HepG2 (cell line): Measurements from ENCODE around the gene ZBTB22. TPM values are rescaled to one million over a fixed set of nuclear protein-coding genes. Genes with fewer than 3 reads are reported as not detected.

Experiments
- ARNTL ChIP-seq: sonication (generic); formaldehyde crosslinking; IDR thresholded peaks from 2 replicates; pipeline ENCODE4 v1.4.0; 2020; ENCODE audit warnings: mild to moderate bottlenecking, missing genetic modification reagents
- ATM ChIP-seq: fragments of 450-650 bp; IDR thresholded peaks from 2 replicates; pipeline ENCODE4 v1.7.1; 2017; ENCODE audit warnings: mild to moderate bottlenecking, borderline replicate concordance
- ERF ChIP-seq: IDR thresholded peaks from 2 replicates; pipeline ENCODE4 v1.6.1; 2018; ENCODE audit warnings: missing biosample characterization, missing genetic modification reagents
- GABPB1 ChIP-seq: IDR thresholded peaks from 2 replicates; pipeline ENCODE4 v1.6.1; 2016; ENCODE audit warnings: mild to moderate bottlenecking, missing genetic modification reagents, moderate library complexity, missing compliant biosample characterization
- HOXA3 ChIP-seq: sonication (generic); formaldehyde crosslinking; IDR thresholded peaks from 2 replicates; pipeline ENCODE4 v1.5.0; 2020; ENCODE audit warnings: missing genetic modification reagents
- PHF5A ChIP-seq: IDR thresholded peaks from one replicate; pipeline ENCODE4 v1.6.1; 2018; ENCODE audit warnings: low read depth, missing genetic modification reagents; ENCODE audit not compliant: unreplicated experiment
- ZBTB21 ChIP-seq: sonication (generic); formaldehyde crosslinking; IDR thresholded peaks from 2 replicates; pipeline ENCODE4 v1.4.0; 2020; ENCODE audit warnings: missing genetic modification reagents
- ZNF225 ChIP-seq: sonication (generic); formaldehyde crosslinking; IDR thresholded peaks from 2 replicates; pipeline ENCODE4 v1.4.0; 2020; ENCODE audit warnings: mild to moderate bottlenecking, missing genetic modification reagents
- ZNF432 ChIP-seq: sonication (generic); formaldehyde crosslinking; IDR thresholded peaks from 2 replicates; pipeline ENCODE4 v1.5.0; 2020; ENCODE audit warnings: missing genetic modification reagents, mild to moderate bottlenecking, borderline replicate concordance
- ZNF543 ChIP-seq: sonication (generic); formaldehyde crosslinking; IDR thresholded peaks from 2 replicates; pipeline ENCODE4 v1.4.0; 2020; ENCODE audit warnings: mild to moderate bottlenecking, missing genetic modification reagents
- ZNF563 ChIP-seq: sonication (generic); formaldehyde crosslinking; IDR thresholded peaks from 2 replicates; pipeline ENCODE4 v1.8.0; 2022; ENCODE audit warnings: mild to moderate bottlenecking, moderate library complexity, missing genetic modification reagents
- ZNF607 ChIP-seq: sonication (generic); formaldehyde crosslinking; IDR thresholded peaks from 2 replicates; pipeline ENCODE4 v1.5.1; 2020; ENCODE audit warnings: missing genetic modification reagents, mild to moderate bottlenecking, borderline replicate concordance
- polyA plus RNA-seq, 8 experiments: library from polyadenylated mRNA; depleted of rRNA in 3 of 8; stranded (reverse) in 7 of 8; unstranded in 1 of 8; fragments of >200 nt; fragmentation: Illumina TruSeq in 4 of 8; extraction: Trizol in 4 of 8; gene quantifications; 2 replicates each; pipeline versions ENCODE4 v1.2.1 to v1.2.3, GENCODE V29; 2011 to 2016; ENCODE audit warnings: low read depth in 4 of 8, missing spikeins in 1 of 8, mixed read lengths in 1 of 8; ENCODE audit not compliant: insufficient read depth in 1 of 8
- total RNA-seq, 5 experiments: library from RNA; depleted of rRNA; stranded (reverse); fragments of >200 nt; fragmentation: Illumina TruSeq; extraction: Trizol; gene quantifications; 2 replicates each; pipeline ENCODE4 v1.2.3, GENCODE V29; 2016; ENCODE audit warnings: low read depth in 1 of 5
- TF ChIP-seq, protein P1 (sequence below): sonication (generic); formaldehyde crosslinking; IDR thresholded peaks from 2 replicates; pipeline ENCODE4 v1.9.0; 2022; ENCODE audit warnings: missing genetic modification reagents, mild to moderate bottlenecking, borderline replicate concordance
- TF ChIP-seq, protein P2 (sequence below): sonication (generic); formaldehyde crosslinking; IDR thresholded peaks from 2 replicates; pipeline ENCODE4 v1.4.0; 2020; ENCODE audit warnings: missing genetic modification reagents
- TF ChIP-seq, protein P3 (sequence below): IDR thresholded peaks from 2 replicates; pipeline ENCODE4 v1.6.1; 2016; ENCODE audit warnings: missing biosample characterization, missing genetic modification reagents, low read depth
- TF ChIP-seq, protein P4 (sequence below): sonication (generic); formaldehyde crosslinking; IDR thresholded peaks from 2 replicates; pipeline ENCODE4 v1.9.0; 2022; ENCODE audit warnings: low read depth, missing genetic modification reagents
- TF ChIP-seq, protein P5 (sequence below): sonication (generic); formaldehyde crosslinking; conservative IDR thresholded peaks from 2 replicates; pipeline ENCODE4 v1.4.0; 2020; ENCODE audit warnings: missing genetic modification reagents
- TF ChIP-seq, protein P6 (sequence below): sonication (generic); formaldehyde crosslinking; IDR thresholded peaks from 2 replicates; pipeline ENCODE4 v1.4.0; 2020; ENCODE audit warnings: low read depth, mild to moderate bottlenecking, missing genetic modification reagents

Gene ZBTB22
- total and polyA plus RNA-seq, 2 of the 13 experiments (the other 11 are each of a cell fraction or from before 2014, with no cell fraction given) = 8.0 to 10.6 TPM

DNA sequence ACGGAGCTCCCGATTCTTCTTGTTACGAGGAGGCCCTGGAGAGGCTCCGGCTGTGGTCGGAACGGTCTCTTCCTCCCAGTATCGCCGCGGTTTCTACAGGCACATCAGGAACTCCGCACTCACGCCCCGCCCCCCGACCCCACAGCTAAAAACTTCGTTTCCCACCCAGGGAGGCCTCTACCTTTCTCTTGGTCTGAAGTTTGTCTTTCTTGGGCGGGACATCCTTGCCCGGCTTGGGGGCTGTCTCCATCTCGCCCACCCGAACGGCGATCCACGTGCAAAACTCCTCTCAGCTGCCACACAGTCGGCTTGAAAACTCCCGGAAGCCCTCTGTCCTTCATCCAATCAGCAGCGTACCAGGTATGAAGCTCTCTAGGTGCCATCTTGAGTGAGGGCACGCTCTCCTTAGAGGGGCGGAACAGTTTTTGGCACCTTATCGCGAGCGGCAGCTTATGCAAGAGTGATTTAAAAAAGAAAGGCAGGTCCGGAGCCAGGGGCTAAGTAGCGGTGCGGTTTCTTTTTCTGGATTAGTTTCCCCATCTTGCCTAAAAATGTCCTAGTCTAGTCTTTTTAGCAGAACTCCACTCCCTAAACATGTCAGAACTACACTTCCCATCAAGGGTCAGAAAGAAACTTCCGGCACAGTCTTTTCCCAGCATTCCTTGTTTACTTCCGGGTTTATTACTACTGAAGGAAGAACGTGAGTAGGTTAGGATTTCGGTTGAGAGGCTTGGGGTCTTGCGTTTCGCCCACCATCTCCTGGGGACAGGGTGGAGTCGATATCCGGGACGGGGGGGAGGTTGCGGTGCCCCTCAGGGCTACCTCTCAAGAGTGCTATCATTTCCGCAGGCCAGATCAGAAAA is 28.4 kb downstream of the ZBTB22 start, which contains the start of the genes PFDN6 and WDR46 (continued):
- TF ChIP-seq, protein P1, sequence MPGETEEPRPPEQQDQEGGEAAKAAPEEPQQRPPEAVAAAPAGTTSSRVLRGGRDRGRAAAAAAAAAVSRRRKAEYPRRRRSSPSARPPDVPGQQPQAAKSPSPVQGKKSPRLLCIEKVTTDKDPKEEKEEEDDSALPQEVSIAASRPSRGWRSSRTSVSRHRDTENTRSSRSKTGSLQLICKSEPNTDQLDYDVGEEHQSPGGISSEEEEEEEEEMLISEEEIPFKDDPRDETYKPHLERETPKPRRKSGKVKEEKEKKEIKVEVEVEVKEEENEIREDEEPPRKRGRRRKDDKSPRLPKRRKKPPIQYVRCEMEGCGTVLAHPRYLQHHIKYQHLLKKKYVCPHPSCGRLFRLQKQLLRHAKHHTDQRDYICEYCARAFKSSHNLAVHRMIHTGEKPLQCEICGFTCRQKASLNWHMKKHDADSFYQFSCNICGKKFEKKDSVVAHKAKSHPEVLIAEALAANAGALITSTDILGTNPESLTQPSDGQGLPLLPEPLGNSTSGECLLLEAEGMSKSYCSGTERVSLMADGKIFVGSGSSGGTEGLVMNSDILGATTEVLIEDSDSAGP (CRISPR knock-in tag) = peak; percentile 39; the same call in 1 of the 2 replicates
- TF ChIP-seq, protein P2, sequence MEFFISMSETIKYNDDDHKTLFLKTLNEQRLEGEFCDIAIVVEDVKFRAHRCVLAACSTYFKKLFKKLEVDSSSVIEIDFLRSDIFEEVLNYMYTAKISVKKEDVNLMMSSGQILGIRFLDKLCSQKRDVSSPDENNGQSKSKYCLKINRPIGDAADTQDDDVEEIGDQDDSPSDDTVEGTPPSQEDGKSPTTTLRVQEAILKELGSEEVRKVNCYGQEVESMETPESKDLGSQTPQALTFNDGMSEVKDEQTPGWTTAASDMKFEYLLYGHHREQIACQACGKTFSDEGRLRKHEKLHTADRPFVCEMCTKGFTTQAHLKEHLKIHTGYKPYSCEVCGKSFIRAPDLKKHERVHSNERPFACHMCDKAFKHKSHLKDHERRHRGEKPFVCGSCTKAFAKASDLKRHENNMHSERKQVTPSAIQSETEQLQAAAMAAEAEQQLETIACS (CRISPR knock-in tag) = no peak
- TF ChIP-seq ATM (no peak), ZNF225 (CRISPR knock-in tag) (0 out of 2 replicates have a peak, but pooled peaks have one; percentile 36), PHF5A (CRISPR knock-in tag) (peak; percentile 20), ZNF607 (CRISPR knock-in tag) (peak; percentile 47; the same call in 1 of the 2 replicates), ERF (CRISPR knock-in tag) (0 out of 2 replicates have a peak, but pooled peaks have one; percentile 15), ARNTL (CRISPR knock-in tag) (peak; percentile 28; the same call in 1 of the 2 replicates), ZNF563 (CRISPR knock-in tag) (peak; percentile 19; the same call in 1 of the 2 replicates), HOXA3 (CRISPR knock-in tag) (peak; percentile 97), ZBTB21 (CRISPR knock-in tag) (no peak), GABPB1 (CRISPR knock-in tag) (peak; percentile 96), ZNF432 (CRISPR knock-in tag) (no peak), ZNF543 (CRISPR knock-in tag) (0 out of 2 replicates have a peak, but pooled peaks have one; percentile 18)
- TF ChIP-seq, protein P3, sequence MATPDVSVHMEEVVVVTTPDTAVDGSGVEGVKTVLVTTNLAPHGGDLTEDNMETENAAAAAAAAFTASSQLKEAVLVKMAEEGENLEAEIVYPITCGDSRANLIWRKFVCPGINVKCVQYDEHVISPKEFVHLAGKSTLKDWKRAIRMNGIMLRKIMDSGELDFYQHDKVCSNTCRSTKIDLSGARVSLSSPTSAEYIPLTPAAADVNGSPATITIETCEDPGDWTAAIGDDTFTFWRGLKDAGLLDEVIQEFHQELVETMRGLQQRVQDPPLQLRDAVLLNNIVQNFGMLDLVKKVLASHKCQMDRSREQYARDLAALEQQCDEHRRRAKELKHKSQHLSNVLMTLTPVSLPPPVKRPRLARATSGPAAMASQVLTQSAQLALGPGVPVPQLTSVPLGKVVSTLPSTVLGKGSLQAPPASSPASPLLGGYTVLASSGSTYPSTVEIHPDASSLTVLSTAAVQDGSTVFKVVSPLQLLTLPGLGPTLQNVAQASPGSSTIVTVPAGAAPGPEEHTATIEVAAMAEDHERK = 0 out of 2 replicates have a peak, but pooled peaks have one; percentile 33
- TF ChIP-seq, protein P4, sequence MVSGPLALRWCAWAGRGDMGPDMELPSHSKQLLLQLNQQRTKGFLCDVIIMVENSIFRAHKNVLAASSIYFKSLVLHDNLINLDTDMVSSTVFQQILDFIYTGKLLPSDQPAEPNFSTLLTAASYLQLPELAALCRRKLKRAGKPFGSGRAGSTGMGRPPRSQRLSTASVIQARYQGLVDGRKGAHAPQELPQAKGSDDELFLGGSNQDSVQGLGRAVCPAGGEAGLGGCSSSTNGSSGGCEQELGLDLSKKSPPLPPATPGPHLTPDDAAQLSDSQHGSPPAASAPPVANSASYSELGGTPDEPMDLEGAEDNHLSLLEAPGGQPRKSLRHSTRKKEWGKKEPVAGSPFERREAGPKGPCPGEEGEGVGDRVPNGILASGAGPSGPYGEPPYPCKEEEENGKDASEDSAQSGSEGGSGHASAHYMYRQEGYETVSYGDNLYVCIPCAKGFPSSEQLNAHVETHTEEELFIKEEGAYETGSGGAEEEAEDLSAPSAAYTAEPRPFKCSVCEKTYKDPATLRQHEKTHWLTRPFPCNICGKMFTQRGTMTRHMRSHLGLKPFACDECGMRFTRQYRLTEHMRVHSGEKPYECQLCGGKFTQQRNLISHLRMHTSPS = no peak
- TF ChIP-seq, protein P5, sequence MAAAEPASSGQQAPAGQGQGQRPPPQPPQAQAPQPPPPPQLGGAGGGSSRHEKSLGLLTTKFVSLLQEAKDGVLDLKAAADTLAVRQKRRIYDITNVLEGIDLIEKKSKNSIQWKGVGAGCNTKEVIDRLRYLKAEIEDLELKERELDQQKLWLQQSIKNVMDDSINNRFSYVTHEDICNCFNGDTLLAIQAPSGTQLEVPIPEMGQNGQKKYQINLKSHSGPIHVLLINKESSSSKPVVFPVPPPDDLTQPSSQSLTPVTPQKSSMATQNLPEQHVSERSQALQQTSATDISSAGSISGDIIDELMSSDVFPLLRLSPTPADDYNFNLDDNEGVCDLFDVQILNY = 0 out of 2 replicates have a peak, but pooled peaks have one; percentile 17
- TF ChIP-seq, protein P6, sequence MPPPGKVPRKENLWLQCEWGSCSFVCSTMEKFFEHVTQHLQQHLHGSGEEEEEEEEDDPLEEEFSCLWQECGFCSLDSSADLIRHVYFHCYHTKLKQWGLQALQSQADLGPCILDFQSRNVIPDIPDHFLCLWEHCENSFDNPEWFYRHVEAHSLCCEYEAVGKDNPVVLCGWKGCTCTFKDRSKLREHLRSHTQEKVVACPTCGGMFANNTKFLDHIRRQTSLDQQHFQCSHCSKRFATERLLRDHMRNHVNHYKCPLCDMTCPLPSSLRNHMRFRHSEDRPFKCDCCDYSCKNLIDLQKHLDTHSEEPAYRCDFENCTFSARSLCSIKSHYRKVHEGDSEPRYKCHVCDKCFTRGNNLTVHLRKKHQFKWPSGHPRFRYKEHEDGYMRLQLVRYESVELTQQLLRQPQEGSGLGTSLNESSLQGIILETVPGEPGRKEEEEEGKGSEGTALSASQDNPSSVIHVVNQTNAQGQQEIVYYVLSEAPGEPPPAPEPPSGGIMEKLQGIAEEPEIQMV = peak; percentile 61; the same call in 1 of the 2 replicates
